NCI-H1417 (cell line): ENCODE measurements around the gene TRAF3IP1.
"Not testable (repeated sequence)": the region's sequence is repeated elsewhere in the genome, so short reads cannot be mapped to it uniquely, and the experiment has no call there.

Experiments
- DNase-seq, 3 experiments: peaks; one replicate each; lab custom pipeline; 2025; lab: John Stamatoyannopoulos, UW

The TRAF3IP1 gene

GRCh38 chr2:238308177-238308576 lies 12.1 kb upstream of the TRAF3IP1 start:
- DNase-seq: peak in 1 of 3 experiments; percentile 15

GRCh38 chr2:238310721-238311120 lies 9.6 kb upstream of the TRAF3IP1 start:
- not testable (repeated sequence) for DNase-seq

GRCh38 chr2:238313289-238313990 lies 6.9 kb upstream of the TRAF3IP1 start:
- no peak for DNase-seq

- DNase-seq: no peak
Observed at GRCh38 chr2:238313991-238314350, 6.3 kb upstream of the TRAF3IP1 start.

- no peak for DNase-seq
Observed at GRCh38 chr2:238314576-238314975, 5.7 kb upstream of the TRAF3IP1 start.

- no peak for DNase-seq
Observed at GRCh38 chr2:238315031-238315595, 5.2 kb upstream of the TRAF3IP1 start.

GRCh38 chr2:238320648-238321281 lies 447 bp downstream of the TRAF3IP1 start:
- DNase-seq: no peak

GRCh38 chr2:238321467-238321866 lies 1.1 kb downstream of the TRAF3IP1 start:
- no peak for DNase-seq

GRCh38 chr2:238322001-238322411 lies 1.7 kb downstream of the TRAF3IP1 start:
- no peak for DNase-seq

- not testable (repeated sequence) for DNase-seq
Observed at GRCh38 chr2:238324248-238324647, 3.9 kb downstream of the TRAF3IP1 start.

- DNase-seq: no peak
Observed at GRCh38 chr2:238325694-238326093, 5.4 kb downstream of the TRAF3IP1 start.

GRCh38 chr2:238326801-238327365 lies 6.6 kb downstream of the TRAF3IP1 start:
- no peak for DNase-seq

GRCh38 chr2:238327751-238328150 lies 7.4 kb downstream of the TRAF3IP1 start:
- no peak for DNase-seq

GRCh38 chr2:238330391-238330790 lies 10.1 kb downstream of the TRAF3IP1 start:
- no peak for DNase-seq

- DNase-seq: no peak
Observed at GRCh38 chr2:238331916-238332315, 11.6 kb downstream of the TRAF3IP1 start.

- DNase-seq: no peak
Observed at GRCh38 chr2:238334885-238335284, 14.6 kb downstream of the TRAF3IP1 start.

- DNase-seq: not testable (repeated sequence)
Observed at GRCh38 chr2:238335591-238335990, 15.3 kb downstream of the TRAF3IP1 start.

GRCh38 chr2:238336151-238336550 lies 15.8 kb downstream of the TRAF3IP1 start:
- DNase-seq: no peak

GRCh38 chr2:238336793-238337444 lies 16.6 kb downstream of the TRAF3IP1 start:
- no peak for DNase-seq

- no peak for DNase-seq
Observed at GRCh38 chr2:238337846-238338245, 17.5 kb downstream of the TRAF3IP1 start.

GRCh38 chr2:238338710-238339394 lies 18.5 kb downstream of the TRAF3IP1 start:
- no peak for DNase-seq

- DNase-seq: no peak
Observed at GRCh38 chr2:238339395-238339780, 19.1 kb downstream of the TRAF3IP1 start.
